Gastrocnemius medialis (tissue), 4 donors: Measurements from ENCODE around the gene GJC3.

Experiments
- POLR2A ChIP-seq, 2 donors: fragments of 450-650 bp; IDR thresholded peaks; one replicate each; pipeline ENCODE4 v1.6.1; 2017; ENCODE audit warnings: antibody characterized with exemption in 2 of 2, mild to moderate bottlenecking in 2 of 2, moderate library complexity in 2 of 2
- TF ChIP-seq, protein P1 (sequence below), 5 experiments: fragments of 450-650 bp in 3 of 5; fragments of 200-600 bp in 2 of 5; sonication (generic) in 2 of 5; IDR thresholded peaks in 4 of 5; conservative IDR thresholded peaks in 1 of 5; 1 replicate in 4 of 5; 2 replicates in 1 of 5; pipeline ENCODE4 v1.5.1; 2016 to 2019; ENCODE audit warnings: antibody characterized with exemption in 5 of 5, mild to moderate bottlenecking in 3 of 5, moderate library complexity in 3 of 5

GRCh38 chr7:99899830-99900519 lies 29.4 kb downstream of the GJC3 start:
- TF ChIP-seq, protein P1, sequence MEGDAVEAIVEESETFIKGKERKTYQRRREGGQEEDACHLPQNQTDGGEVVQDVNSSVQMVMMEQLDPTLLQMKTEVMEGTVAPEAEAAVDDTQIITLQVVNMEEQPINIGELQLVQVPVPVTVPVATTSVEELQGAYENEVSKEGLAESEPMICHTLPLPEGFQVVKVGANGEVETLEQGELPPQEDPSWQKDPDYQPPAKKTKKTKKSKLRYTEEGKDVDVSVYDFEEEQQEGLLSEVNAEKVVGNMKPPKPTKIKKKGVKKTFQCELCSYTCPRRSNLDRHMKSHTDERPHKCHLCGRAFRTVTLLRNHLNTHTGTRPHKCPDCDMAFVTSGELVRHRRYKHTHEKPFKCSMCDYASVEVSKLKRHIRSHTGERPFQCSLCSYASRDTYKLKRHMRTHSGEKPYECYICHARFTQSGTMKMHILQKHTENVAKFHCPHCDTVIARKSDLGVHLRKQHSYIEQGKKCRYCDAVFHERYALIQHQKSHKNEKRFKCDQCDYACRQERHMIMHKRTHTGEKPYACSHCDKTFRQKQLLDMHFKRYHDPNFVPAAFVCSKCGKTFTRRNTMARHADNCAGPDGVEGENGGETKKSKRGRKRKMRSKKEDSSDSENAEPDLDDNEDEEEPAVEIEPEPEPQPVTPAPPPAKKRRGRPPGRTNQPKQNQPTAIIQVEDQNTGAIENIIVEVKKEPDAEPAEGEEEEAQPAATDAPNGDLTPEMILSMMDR (IDR thresholded peaks at IDR 0.05 in 4 of 5, conservative IDR thresholded peaks at IDR 0.05 in 1 of 5) = no peak
- TF ChIP-seq POLR2A (IDR thresholded peaks at IDR 0.05) = no peak
